ENCODE results near the gene IGFBP2.
"Not testable (repeated sequence)": the region's sequence is repeated elsewhere in the genome, so short reads cannot be mapped to it uniquely, and the experiment has no call there.

The IGFBP2 gene

DNA sequence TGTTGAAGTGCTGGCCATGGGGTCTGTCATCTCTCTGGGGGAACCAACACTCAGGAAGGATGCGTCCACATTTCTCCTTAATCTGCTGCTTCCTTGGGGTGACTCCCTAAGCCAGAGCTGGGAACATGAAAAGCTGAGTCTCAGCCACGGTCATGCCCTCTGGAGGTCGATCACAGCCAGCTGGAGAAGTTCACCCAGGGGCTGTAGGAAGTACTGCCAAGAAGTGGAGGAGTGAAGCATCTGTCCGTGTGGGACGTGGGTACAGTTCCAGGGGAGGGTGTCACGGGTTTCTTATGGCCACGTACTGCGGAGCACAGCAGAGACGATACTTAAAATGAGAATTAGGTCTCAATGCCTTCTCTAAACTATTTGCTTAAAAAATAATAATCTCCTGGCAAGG lies 42.4 kb upstream of the IGFBP2 start:
- peak; percentile 79 for DNase-seq (ENCODE audit: low read depth)
- no peak overlapping the region for H3K4me3 ChIP-seq (replicated peaks; ENCODE audit: low read depth, low read length)
- TF ChIP-seq, protein P1, sequence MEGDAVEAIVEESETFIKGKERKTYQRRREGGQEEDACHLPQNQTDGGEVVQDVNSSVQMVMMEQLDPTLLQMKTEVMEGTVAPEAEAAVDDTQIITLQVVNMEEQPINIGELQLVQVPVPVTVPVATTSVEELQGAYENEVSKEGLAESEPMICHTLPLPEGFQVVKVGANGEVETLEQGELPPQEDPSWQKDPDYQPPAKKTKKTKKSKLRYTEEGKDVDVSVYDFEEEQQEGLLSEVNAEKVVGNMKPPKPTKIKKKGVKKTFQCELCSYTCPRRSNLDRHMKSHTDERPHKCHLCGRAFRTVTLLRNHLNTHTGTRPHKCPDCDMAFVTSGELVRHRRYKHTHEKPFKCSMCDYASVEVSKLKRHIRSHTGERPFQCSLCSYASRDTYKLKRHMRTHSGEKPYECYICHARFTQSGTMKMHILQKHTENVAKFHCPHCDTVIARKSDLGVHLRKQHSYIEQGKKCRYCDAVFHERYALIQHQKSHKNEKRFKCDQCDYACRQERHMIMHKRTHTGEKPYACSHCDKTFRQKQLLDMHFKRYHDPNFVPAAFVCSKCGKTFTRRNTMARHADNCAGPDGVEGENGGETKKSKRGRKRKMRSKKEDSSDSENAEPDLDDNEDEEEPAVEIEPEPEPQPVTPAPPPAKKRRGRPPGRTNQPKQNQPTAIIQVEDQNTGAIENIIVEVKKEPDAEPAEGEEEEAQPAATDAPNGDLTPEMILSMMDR (IDR thresholded peaks at IDR 0.05; ENCODE audit: low read length, missing control alignments): peak; percentile 16

GRCh38 chr2:216591480-216591879 lies 41.7 kb upstream of the IGFBP2 start:
- no peak overlapping the region for H3K4me3 ChIP-seq (replicated peaks; ENCODE audit: low read depth, low read length)
- no peak for DNase-seq (ENCODE audit: low read depth)
- TF ChIP-seq, protein P1 (IDR thresholded peaks at IDR 0.05; ENCODE audit: low read length, missing control alignments): no peak

GRCh38 chr2:216594081-216594480 lies 39.1 kb upstream of the IGFBP2 start:
- DNase-seq (ENCODE audit: low read depth): no peak
- TF ChIP-seq, protein P1 (IDR thresholded peaks at IDR 0.05; ENCODE audit: low read length, missing control alignments): no peak
- H3K4me3 ChIP-seq (replicated peaks; ENCODE audit: low read depth, low read length): no peak overlapping the region

DNA sequence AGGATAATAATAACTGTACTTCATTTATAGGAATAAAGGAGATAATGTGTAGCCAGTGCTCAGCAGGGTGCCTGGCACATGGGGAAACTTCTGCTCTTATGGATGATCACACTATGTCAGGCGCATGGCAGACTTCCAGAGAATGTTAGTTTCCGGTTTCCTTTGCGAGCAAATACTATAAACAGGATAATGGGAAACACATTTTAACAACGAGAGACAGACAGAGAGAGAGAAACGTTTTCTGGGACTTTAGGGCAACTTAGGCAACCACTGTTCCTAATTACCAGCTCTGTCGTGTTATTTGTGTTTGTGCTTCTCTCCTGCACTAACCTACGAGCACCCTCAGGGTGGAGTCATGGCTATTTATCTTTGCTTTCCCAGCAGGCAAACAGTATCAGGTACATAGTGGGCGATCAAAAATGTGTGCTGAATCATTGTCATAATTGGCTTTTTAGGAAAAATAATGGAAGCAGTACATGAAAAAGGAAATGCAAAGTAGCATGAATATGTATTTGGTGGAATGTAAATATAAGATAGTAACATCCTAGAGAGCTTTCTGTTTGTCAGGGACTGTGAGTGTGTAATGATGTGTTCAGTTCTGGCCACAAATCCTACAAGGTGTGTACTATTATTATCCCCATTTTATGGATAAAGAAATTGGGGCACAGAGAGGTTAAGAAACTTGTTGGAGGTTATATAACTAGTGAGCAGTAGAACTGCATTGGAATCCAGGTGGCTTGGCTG lies 36.8 kb upstream of the IGFBP2 start:
- no peak overlapping the region for H3K4me3 ChIP-seq (replicated peaks; ENCODE audit: low read depth, low read length)
- DNase-seq (ENCODE audit: low read depth): peak; percentile 79
- TF ChIP-seq, protein P1 (IDR thresholded peaks at IDR 0.05; ENCODE audit: low read length, missing control alignments): no peak

GRCh38 chr2:216596980-216597509 lies 36.2 kb upstream of the IGFBP2 start:
- no peak for DNase-seq (ENCODE audit: low read depth)
- TF ChIP-seq, protein P1 (IDR thresholded peaks at IDR 0.05; ENCODE audit: low read length, missing control alignments): no peak
- no peak overlapping the region for H3K4me3 ChIP-seq (replicated peaks; ENCODE audit: low read depth, low read length)

GRCh38 chr2:216597825-216598224 lies 35.4 kb upstream of the IGFBP2 start:
- DNase-seq (ENCODE audit: low read depth); H3K4me3 ChIP-seq (replicated peaks; ENCODE audit: low read depth, low read length): not testable (repeated sequence)

DNA sequence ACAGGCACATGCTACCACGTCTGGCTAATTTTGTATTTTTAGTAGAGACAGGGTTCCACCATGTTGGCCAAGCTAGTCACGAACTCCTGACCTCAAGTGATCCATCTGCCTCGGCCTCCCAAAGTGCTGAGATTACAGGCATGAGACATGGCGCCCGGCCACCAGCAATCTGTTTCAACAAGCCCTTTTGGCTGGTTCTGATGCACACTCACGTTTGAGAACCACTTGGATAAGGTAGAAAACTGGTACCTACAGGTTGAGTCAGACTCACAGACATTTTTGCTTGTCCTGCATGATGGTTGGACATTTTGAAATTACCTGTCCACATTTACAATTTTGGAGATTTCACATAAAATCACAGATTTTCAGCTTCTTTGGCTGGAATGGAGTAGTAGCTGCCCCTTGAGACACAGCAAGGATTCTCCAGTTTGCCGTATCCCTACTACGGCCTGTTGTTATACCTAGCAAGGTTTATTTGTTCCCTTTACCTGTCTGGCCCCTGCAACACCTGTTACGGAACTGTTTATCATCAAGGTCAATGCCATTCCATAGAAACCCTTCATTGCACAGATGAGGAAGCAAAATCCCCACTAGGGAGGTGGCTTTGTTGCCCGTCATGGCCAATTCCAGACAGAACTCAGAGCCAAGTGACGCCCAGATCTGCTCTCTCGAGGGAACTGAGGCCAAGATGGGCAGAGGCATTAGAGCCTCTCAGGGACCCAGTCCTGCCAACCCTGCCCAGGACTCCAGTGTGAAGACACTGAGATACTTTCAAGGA lies 31.4 kb upstream of the IGFBP2 start:
- TF ChIP-seq, protein P1 (IDR thresholded peaks at IDR 0.05; ENCODE audit: low read length, missing control alignments): no peak
- no peak for DNase-seq (ENCODE audit: low read depth)
- no peak overlapping the region for H3K4me3 ChIP-seq (replicated peaks; ENCODE audit: low read depth, low read length)

Measured in fibroblast of pulmonary artery (primary cell).